Kidney tubule cell (primary cell): ENCODE data around the gene MYOD1.

Experiments used
- DNase-seq: peaks from one replicate; pipeline ENCODE4 v3.0.0-alpha.2; 2018; ENCODE audit warnings: low spot score

MYOD1 gene

DNA sequence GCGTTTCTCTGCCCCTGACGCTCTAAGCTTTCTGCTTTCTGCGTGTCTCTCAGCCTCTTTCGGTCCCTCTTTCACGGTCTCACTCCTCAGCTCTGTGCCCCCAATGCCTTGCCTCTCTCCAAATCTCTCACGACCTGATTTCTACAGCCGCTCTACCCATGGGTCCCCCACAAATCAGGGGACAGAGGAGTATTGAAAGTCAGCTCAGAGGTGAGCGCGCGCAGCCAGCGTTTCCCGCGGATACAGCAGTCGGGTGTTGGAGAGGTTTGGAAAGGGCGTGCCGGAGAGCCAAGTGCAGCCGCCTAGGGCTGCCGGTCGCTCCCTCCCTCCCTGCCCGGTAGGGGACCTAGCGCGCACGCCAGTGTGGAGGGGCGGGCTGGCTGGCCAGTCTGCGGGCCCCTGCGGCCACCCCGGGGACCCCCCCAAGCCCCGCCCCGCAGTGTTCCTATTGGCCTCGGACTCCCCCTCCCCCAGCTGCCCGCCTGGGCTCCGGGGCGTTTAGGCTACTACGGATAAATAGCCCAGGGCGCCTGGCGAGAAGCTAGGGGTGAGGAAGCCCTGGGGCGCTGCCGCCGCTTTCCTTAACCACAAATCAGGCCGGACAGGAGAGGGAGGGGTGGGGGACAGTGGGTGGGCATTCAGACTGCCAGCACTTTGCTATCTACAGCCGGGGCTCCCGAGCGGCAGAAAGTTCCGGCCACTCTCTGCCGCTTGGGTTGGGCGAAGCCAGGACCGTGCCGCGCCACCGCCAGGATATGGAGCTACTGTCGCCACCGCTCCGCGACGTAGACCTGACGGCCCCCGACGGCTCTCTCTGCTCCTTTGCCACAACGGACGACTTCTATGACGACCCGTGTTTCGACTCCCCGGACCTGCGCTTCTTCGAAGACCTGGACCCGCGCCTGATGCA is at the start of gene MYOD1:
Gene MYOD1 (plus strand): TSS at position 544 of the 910 bp plus-strand sequence. CDS start 212 bp downstream, at position 756.
- no peak for DNase-seq

DNA sequence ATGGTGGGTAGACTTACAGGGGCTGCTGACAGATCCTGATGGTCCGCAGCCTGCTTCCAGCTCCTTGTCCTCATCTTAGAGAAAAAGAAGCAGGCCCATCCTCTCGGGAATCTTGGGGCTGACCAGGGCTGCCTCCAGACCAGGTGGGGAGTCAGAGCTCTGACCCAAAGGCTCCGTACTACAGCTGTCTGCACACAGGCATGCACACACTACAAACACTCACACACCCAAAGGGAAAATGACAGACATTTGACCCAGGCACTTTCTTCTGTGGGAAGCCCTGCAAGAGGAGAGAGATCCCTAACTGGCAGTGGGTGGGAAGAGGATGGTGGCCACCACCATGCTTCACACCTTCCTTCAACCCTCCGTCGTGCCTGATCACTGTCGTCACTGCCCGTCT is 46.9 kb upstream of the MYOD1 start:
- DNase-seq = no peak

DNA sequence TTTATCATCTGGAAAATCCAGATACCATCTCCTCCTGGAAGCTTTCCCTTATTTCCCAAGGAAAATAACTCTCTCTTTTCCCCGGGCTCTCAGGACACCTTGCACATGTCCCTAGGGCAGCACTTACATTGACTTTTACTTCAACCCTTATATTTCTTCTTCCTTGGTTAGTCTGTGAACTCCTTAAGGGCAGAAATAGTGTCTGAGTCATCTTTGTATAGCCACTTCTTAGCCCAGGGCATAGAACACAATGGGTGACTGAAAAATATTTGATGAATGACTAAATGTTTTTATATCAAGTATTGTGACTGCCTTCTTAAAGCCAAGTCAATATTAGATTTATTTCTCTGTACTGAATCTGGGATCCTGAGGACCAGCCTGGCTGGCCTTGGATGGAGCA is 45.4 kb upstream of the MYOD1 start:
- DNase-seq = peak; percentile 20

DNA sequence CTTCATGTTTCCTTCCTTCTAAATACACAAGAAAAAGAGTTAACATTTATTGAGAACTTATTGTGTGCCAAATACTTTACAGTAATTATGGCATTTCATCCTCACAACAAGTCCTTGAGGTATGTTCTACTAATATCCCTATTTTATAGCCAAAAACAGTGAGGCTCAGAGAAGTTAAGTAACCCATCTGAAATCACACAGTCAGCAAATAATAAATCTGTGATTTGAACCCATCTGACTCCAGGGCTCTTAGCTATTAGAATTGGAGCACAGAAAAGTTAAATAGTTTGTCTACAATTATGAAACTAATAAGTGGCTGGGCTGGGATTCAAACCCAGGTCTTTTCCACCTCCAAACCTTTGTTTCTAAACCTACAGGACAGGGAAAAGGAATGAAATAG is 36.5 kb upstream of the MYOD1 start:
- no peak for DNase-seq

DNA sequence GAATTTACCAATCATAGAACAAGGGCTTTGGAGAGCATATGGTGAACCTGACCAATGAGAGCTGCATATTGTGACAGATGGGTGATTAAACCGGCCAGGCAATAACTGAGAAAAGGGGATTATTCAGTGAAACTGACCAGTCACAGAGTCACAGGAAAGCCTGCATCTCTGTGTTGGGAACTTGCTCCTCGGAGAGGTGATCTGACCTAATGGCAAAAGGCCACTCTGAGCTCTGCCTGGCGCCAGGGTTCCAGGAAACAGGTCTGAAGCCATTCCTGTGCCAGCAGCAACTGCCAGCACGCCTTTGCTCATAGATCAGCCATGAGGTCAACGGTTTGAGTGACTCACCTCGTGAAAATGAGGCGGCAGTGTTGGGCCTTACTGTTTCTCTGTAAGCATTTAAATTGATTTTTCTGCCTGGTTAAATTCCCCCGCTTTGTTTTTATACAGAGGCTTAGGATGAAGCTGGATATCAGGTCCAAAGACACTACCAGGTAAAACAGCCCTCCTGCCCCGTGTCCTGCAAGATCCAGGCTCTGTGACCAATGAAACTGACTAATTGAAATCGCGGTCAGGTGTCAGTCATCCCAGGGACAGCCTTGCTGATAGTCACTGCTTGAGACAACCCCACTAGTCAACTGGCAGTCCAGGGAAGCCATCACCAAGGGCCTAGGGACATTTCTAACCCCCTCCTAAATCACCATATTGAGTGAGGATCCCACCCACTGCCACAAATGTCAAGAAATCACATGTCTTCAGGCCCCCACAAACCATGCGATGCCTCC is 35.8 kb upstream of the MYOD1 start:
- DNase-seq = peak; percentile 86

DNA sequence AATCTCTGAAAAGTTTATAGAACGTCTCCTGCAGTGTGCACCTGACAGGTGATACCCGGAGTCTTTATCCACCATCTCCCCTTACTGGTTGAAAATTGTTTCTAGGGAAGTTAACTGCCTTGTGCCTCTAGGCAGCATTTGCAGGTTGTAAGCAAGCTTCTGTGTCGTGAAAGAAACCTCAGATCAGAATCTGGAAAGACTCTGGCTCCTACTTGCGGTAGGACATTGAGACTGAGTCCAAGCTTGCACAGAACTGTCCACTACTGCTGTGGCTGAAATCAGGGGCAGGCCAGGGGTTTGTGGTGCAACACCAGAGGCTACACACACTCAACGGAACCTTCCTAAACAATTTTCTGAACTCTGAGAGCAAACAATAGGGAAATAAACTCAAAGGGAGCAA is 34.8 kb upstream of the MYOD1 start:
- no peak for DNase-seq

DNA sequence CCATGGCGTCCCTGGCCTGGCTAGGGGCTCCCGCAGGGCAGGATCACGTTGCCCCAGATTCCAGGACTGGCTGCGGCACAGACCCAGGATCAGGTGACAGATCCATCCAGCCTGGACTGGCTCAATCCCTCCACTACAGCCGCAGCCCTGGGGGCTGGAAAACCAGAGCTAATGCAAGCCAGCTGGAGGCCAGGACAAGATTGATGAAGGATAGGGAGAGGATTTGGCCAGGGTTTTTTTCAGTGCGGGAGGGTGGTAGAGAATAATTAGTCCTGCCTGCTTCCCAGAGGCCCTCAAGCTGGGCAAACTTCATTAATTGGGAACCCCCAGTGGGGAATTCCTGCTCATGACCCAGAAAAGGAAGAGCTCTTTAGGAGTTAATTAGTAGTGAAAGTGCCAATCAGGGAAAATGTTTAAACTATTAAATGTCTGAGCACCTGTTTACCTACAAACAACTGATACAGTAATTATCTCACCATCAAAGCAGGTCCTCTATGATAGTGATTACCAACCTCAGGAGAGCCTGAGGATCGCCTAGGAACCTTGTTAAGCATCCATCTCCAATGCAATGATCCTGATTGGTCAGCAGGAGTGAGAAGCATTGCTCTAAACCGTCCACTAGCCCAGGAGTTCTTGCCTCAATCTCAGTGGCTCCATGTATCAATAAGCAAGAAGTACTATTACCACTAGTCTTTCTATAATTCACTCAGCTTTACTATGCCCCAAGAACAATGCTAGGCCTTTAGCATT is 33.0 kb upstream of the MYOD1 start:
- DNase-seq = no peak

DNA sequence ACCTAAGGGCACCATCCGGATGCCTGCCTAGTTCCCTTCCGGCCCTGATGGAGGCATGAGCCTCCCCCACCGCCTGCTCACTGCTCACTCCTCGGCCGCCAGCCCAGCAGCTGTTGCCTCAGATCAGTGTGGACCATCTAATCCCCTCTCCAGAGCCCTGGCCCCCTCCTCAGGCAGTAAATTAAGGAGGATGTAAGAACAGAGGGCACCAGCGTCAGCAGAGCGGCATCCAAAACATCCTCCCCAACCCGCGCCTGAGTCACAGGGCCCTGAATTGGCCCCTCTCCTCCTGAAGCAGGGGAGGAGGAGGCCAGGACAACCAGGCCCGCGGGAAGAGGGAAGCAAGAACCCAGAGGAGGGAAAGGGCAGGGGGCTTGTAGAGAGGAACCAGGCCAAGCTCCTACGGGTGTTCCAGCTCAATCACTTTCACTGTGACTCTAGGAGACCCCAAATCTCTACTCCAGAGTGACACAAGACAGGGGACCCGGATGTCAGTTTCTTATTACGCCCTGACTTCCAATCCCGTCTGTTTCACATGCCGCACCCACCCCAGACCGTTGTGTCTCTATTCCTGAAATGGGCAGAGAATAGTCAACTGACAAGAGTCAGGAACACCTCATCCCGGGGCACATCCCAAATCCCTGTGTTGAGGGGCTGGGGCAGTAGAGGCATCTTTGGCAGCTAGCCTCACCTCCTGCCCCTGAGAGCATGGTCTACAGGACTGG is 31.3 kb upstream of the MYOD1 start:
- no peak for DNase-seq

DNA sequence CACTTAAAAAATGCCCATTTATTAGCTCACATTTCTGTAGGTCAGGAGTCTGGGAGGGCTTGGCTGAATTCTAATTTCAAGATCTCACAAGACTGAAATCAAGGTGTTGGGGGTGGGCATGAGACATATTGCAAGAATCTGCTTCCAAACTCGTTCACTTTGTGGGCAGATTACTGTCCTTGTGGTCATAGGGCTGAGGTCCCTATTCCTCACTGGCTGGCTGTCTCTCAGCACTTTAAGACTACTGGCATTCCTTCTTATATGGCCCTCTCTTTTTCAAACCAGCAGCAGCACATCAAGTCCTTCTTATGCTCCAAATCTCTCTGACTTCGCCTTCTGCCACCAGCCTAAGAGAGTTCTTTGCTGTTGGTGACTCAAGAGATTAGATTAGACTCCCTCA is 27.8 kb upstream of the MYOD1 start:
- DNase-seq = no peak

DNA sequence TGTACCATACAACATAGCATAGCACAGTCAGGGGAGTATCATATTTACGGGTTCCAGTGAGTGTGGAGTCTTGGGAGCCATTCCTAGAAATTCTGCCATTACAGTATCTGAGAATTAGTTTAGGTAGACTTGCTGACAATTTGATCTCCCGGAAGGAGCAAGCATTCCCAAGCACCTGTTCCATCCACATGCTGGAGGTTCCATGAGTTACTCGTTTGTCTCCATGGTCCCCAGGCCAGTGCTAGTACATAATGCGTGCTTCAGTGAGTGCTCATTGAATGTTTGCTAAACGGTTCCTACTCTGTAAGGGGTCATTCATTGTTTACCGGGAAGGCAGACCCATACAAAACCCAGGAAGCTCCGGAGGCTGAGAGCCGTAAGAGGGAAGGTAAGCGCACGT is 27.4 kb upstream of the MYOD1 start:
- no peak for DNase-seq

DNA sequence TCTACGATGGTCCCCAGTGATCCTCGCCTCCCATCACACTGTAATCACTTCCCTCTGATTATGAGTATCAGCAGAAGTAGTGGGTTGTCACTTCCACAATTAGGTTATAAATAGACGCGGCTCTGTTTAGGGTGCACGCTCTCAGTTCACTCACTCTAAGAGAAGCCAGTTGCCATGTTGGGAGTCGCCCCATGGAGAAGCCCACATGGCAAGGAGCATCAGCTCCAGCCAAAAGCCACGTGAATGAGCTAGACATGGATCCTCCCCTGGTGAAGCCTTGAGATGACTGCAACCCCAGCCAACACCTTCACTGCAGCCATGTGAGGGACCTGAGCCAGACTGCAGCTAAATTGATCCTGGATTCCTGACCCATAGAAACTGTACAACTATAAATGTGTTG is 26.4 kb upstream of the MYOD1 start:
- no peak for DNase-seq

DNA sequence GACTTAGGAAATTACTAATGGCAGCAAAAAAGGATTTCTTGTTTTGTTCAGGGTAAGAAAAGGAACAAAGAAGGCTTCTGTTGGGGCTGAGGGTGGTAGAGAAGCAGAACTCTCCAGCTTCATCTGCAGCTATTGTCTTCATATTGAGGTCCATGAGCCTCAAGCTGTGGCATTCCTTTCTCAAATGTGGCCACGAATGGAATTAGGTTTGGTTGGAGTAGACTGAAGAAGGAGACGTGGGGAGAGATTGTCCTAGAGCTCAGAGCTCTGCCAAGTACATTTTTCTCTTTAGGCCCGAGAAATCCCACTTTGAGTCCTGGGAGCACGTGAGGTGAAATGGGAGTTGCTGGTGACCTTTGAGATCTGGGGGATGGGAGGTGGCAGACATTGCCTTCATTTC is 25.8 kb upstream of the MYOD1 start:
- DNase-seq = no peak

DNA sequence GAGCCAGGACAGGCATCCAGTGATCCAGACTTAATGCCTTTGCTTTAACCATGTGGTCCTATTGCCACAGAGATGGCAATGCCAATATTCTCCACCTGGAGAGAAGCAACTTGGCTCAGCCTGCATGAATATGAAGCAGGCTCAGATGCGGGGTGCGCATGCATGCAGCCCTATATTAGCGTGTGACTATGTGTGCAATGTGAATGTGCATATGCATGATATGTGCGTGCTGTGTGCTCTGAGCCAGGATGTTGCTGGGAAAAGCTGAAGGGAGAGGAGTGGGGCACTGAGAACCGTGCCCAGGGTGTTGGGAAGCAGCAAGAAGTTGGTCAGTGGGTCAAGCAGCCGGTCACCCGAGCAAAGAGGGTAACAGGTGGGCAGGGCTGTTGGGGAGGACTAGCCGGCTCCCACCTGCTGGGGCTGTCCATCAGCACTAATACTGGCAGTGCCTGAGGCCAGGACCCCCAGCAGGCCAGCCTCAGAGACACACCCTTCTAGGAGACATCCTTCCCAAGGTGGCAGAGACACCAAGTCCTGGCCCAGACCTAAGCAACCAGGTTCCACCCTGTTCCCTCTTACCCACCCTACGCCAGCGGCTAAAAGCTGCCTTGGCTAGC is 24.8 kb upstream of the MYOD1 start:
- no peak for DNase-seq

DNA sequence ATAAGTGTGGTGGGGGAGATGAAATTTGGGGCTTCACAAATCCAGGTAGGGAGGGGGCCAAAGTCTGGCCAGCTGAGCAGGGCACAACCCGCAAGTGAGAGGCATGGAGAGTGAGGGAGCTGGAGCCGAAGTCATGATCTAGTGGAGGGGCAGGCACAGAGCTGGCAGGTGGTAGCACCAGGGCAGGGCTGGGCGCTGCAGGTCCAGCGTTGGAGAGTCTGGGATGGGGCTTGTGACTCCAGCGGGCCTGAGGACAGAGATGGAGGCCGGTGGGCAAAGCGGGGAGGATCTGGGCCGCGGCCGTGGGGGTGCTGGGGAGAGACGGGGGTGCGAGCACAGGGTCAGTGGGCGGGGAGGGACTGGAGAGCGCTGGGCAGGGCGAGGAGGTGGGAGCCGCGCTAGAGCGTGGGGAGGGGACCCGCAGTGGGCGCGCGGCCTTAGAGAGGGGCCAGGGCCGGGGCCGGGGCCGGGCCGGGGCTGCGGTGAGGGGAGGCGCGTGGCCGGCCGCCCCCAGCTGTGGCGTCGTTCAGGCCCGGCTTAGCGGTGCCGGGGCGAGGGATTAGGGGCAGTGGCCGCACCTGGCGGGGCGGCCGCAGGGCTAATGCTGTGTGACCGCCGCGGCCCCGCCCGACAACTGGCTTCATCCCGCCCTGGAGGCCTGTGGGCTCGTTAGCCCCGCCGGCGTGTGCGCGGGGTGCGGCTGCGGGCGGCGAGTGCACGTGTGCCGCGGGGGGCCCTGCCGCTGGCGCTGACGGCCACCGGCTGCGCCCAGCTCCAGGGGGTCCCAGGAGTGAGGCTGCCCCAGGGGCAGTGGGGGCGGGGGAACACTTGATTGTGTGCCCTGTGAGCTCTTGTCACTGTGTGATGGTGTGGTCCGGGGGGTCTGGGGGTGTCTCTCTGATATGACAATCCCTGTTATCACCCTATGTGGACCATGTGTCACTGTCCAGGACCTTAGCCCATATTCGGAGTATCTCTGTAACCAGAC is 23.6 kb upstream of the MYOD1 start:
- DNase-seq = no peak

DNA sequence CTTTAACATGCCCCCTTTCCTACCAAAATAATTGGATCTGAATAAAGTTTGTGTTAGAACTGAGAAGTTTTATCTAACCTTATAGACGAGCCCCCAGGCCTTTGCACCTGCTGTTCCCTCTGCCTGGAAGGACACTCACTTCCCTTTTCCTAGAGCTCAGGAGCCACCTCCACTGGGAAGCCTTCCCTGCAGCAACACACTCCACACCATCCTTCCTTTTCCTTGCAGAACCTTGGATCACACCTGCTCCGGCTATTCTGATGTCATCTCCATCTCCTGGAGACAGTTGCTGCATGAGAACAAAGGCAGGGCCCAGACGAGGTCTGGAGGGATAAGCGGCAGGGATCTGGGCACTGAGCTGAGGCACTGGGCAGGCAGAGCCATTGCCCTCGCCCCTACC is 22.6 kb upstream of the MYOD1 start:
- no peak for DNase-seq

DNA sequence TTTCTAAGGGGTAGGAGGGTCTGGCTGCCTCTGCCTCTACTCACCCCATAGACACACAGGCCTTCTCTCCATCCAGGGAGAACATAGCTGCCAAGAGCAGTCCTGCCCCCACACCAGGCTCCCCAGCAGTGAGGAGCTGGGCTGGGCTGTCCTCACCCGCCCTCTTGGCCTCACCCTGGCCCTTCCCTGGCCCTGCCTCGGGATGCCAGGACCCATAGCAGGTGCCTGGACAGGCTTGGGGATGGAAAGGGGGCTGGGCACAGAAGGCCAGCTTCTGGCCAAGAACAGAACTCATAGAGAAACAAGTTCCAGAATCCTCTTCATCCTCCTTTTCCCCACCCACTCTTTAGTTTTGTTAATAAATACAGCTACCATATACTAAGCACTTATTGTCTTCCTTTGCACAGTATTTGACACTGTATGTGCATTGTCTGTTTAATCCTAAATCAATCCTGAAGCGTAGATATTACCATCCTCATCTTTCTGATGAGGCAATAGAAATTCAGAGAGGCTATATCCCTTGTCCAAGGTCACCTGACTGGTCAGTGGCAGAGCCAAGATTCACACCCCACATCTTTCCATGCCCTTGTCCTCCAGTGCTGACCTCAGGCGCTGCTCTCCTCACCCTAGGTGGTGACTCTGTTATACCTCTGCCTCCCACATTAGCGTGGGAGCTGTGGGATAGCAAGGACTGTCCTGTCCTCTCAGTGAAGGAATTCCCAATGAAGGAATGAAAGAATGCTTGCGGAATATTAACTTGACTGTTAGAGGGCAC is 22.0 kb upstream of the MYOD1 start:
- DNase-seq = no peak

DNA sequence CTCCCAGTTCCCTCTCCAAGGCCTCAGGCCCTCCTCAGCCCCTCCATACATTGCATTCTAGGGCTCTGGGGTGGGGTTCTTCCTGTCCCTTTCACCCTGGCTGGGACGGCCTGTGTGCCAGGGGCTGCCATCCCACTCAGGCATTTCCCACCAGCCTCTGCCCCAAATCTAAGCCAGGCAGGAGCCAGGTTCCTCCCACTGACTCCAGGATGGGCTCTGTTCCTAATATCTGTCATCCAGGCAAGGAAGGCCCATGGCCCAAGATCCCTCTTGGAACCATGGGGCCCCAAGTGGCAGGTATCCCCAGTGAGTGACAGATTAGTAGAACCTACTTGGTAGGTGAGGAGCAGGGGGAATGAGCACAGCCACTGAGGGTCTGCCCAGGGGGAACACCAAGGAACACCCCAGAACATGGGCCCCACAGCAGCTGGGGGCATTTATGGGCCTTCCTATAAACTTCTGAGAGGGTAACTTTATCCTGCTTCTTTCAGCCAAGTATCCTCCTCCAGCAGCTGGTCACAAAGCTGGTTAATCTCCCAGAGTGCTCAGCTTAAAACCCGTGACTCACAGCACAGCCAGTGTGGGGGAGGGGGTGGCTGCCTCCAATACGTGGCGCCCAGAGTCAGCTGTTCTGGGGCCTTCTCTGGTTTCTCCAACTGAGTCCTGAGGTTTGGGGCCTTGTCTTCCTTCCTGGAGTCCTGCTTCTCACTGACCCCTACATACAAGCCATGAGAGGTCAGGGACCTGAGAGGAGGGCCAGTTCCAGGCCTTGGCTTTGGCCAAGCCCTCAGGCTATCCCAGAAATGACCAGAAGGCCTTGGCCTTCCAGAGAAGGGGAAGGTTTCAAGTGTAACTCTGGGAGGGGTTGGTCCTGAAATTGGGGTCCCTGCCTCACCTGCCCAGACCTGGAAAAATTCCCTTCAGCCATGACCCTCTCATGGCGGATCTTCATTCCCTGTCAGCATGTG is 19.9 kb upstream of the MYOD1 start:
- DNase-seq = no peak

DNA sequence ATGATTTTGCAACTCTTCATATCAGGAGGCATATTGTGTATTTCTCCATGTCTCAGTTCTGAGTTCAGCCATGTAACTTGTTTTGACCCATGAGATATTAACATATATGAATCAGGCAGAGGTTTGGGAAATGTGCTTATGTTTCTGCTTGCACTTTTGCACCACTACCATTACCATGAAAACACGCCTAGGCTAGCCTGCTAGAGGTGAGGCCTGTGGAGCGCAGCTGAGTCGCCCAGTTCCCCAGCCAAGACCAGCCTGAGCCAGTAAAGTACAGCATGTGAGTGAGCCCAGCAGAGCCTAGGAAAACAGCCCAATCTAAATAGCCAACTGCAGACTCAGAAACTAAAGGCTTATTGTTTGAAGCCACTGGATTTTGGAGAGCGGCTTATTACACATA is 18.4 kb upstream of the MYOD1 start:
- no peak for DNase-seq
